ENCODE measurements around the gene ANKRD29.

Gene ANKRD29

DNA sequence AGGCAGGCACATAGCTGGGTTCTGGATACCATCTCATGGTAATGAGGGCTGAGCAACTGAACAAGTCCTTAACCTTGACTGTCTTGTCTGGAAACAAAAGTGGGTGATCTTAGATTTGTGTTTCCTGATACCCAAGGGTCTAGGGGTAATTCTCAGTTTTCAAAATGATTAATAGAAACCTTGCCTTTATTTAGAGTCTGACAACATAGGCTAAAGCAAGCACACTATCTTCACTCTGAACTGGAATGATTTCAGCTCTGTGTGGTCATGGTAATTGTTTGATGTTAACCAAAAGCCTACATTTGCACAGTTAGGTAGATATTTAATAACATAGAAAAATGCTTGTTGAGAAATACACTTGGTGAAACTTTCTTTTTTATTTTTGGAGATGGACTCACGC, 19.8 kb upstream of the ANKRD29 start:
- H2AFZ ChIP-seq (ENCODE audit: low read length): no peak overlapping the region
- TF ChIP-seq EZH2 (IDR thresholded peaks at IDR 0.05; ENCODE audit: borderline replicate concordance, low read length): no peak
- TF ChIP-seq, protein P1, sequence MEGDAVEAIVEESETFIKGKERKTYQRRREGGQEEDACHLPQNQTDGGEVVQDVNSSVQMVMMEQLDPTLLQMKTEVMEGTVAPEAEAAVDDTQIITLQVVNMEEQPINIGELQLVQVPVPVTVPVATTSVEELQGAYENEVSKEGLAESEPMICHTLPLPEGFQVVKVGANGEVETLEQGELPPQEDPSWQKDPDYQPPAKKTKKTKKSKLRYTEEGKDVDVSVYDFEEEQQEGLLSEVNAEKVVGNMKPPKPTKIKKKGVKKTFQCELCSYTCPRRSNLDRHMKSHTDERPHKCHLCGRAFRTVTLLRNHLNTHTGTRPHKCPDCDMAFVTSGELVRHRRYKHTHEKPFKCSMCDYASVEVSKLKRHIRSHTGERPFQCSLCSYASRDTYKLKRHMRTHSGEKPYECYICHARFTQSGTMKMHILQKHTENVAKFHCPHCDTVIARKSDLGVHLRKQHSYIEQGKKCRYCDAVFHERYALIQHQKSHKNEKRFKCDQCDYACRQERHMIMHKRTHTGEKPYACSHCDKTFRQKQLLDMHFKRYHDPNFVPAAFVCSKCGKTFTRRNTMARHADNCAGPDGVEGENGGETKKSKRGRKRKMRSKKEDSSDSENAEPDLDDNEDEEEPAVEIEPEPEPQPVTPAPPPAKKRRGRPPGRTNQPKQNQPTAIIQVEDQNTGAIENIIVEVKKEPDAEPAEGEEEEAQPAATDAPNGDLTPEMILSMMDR (IDR thresholded peaks at IDR 0.05; ENCODE audit: low read length): no peak
- H3K4me2 ChIP-seq (ENCODE audit: low read length): no peak overlapping the region
- no peak overlapping the region for H3K27ac ChIP-seq (ENCODE audit: low read depth, low read length, poor library complexity, severe bottlenecking)
- no peaks in the 10 kb centered on the region for H3K4me1 ChIP-seq (ENCODE audit: insufficient read depth, low read length, severe bottlenecking)
- H3K79me2 ChIP-seq (ENCODE audit: insufficient read depth, low read length): no peaks in the 10 kb centered on the region
- H3K27me3 ChIP-seq (ENCODE audit: insufficient read depth, low read length): no peaks in the 10 kb centered on the region
- H4K20me1 ChIP-seq (ENCODE audit: insufficient read depth, low read length): no peaks in the 10 kb centered on the region
- no peaks in the 10 kb centered on the region for H3K36me3 ChIP-seq (ENCODE audit: insufficient read depth, low read length)
- H3F3A ChIP-seq (ENCODE audit: insufficient read depth, low read length): no peaks in the 10 kb centered on the region
- H3K9me3 ChIP-seq (ENCODE audit: low read length): no peaks in the 10 kb centered on the region
- no peaks in the 10 kb centered on the region for H3K9me2 ChIP-seq (ENCODE audit: low read depth, low read length)
- H3K9ac ChIP-seq (ENCODE audit: low read length): no peak overlapping the region
- H3K4me3 ChIP-seq (ENCODE audit: low read depth, low read length, poor library complexity, severe bottlenecking): no peak overlapping the region

DNA sequence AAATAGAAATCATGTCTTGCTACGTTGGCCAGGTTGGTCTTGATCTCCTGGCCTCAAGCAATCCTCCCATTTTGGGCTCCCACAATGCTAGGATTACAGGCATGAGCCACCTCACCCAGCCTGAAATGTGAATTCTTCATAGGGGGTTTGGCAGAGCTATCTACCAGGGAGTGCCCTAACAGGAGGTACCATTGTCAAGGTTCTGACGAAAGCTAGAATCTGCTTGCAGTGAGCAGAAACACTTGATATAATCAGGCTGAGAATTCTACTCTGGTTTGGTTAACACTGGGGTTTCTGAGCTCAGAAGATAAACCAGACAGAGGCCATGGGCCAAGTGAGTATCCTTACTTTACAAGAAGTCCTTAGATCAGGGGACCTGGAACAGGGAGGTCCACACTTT, 19.3 kb upstream of the ANKRD29 start:
- no peaks in the 10 kb centered on the region for H3K79me2 ChIP-seq (ENCODE audit: insufficient read depth, low read length)
- H3K9ac ChIP-seq (ENCODE audit: low read length): no peak overlapping the region
- no peaks in the 10 kb centered on the region for H3K9me3 ChIP-seq (ENCODE audit: low read length)
- H3K4me2 ChIP-seq (ENCODE audit: low read length): no peak overlapping the region
- no peaks in the 10 kb centered on the region for H3K4me1 ChIP-seq (ENCODE audit: insufficient read depth, low read length, severe bottlenecking)
- H3K27ac ChIP-seq (ENCODE audit: low read depth, low read length, poor library complexity, severe bottlenecking): no peak overlapping the region
- H3K4me3 ChIP-seq (ENCODE audit: low read depth, low read length, poor library complexity, severe bottlenecking): no peak overlapping the region
- H3K9me2 ChIP-seq (ENCODE audit: low read depth, low read length): no peaks in the 10 kb centered on the region
- no peaks in the 10 kb centered on the region for H3K27me3 ChIP-seq (ENCODE audit: insufficient read depth, low read length)
- no peaks in the 10 kb centered on the region for H4K20me1 ChIP-seq (ENCODE audit: insufficient read depth, low read length)
- TF ChIP-seq, protein P1 (IDR thresholded peaks at IDR 0.05; ENCODE audit: low read length): no peak
- TF ChIP-seq EZH2 (IDR thresholded peaks at IDR 0.05; ENCODE audit: borderline replicate concordance, low read length): no peak
- H3F3A ChIP-seq (ENCODE audit: insufficient read depth, low read length): no peaks in the 10 kb centered on the region
- H2AFZ ChIP-seq (ENCODE audit: low read length): no peak overlapping the region
- H3K36me3 ChIP-seq (ENCODE audit: insufficient read depth, low read length): no peaks in the 10 kb centered on the region

DNA sequence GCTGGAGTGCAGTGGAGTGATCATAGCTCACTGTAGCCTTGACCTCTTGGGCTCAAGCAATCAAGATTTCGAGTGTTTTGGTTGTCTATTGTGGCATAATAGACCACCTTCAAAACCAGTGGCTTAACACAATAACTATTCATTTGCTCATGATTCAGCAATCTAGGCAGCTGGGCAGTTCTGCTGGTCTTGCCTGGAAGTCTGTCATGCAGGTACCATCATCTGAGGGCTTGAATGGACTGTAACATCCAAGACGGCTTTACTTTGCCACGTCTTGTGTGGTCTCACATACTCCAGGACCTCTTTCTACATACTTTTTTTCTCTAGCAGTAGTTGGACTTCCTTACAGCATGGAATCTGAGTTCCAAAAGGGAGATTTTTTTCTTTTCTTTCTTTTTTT, 13.2 kb upstream of the ANKRD29 start:
- Histone ChIP-seq H3F3A (ENCODE audit: insufficient read depth, low read length) (no peaks in the 10 kb centered on the region), H3K4me2 (ENCODE audit: low read length) (no peak overlapping the region), H3K79me2 (ENCODE audit: insufficient read depth, low read length) (no peaks in the 10 kb centered on the region), H3K9me3 (ENCODE audit: low read length) (no peaks in the 10 kb centered on the region), H2AFZ (ENCODE audit: low read length) (no peak overlapping the region), H3K9me2 (ENCODE audit: low read depth, low read length) (no peaks in the 10 kb centered on the region), H3K4me1 (ENCODE audit: insufficient read depth, low read length, severe bottlenecking) (no peaks in the 10 kb centered on the region), H3K27me3 (ENCODE audit: insufficient read depth, low read length) (no peaks in the 10 kb centered on the region; the same call in 1 of the 2 replicates), H3K9ac (ENCODE audit: low read length) (no peak overlapping the region), H4K20me1 (ENCODE audit: insufficient read depth, low read length) (no peaks in the 10 kb centered on the region), H3K4me3 (ENCODE audit: low read depth, low read length, poor library complexity, severe bottlenecking) (no peak overlapping the region), H3K27ac (ENCODE audit: low read depth, low read length, poor library complexity, severe bottlenecking) (no peak overlapping the region), H3K36me3 (ENCODE audit: insufficient read depth, low read length) (no peaks in the 10 kb centered on the region)
- TF ChIP-seq EZH2 (IDR thresholded peaks at IDR 0.05; ENCODE audit: borderline replicate concordance, low read length): no peak
- TF ChIP-seq, protein P1 (IDR thresholded peaks at IDR 0.05; ENCODE audit: low read length): no peak

Data from OCI-LY1 (cell line).